Activated T-cell treated with anti-CD3 and anti-CD28 coated beads for 1 hour (primary cell): ENCODE results near the gene PMS1.
"Not testable (repeated sequence)": the region's sequence is repeated elsewhere in the genome, so short reads cannot be mapped to it uniquely, and the experiment has no call there.

ENCODE experiments used
- DNase-seq: peaks from one replicate; pipeline ENCODE4 v3.0.0-alpha.2; 2020; ENCODE audit warnings: low read depth

PMS1 gene

GRCh38 chr2:189783927-189784867, at the start of gene PMS1, which contains the start of gene ORMDL1:
TSS of gene PMS1 (plus strand) at chr2:189784450. CDS start at chr2:189791810, 7,360 bp downstream.
TSS of gene ORMDL1 (minus strand) at chr2:189784339. CDS start at chr2:189782595, 1,744 bp downstream.
- peak; percentile 88 for DNase-seq

GRCh38 chr2:189751080-189751658, 33.1 kb upstream of the PMS1 start:
- DNase-seq = peak; percentile 14

GRCh38 chr2:189756311-189756952, 27.8 kb upstream of the PMS1 start:
- DNase-seq = no peak

- not testable (repeated sequence) for DNase-seq
Observed at GRCh38 chr2:189760154-189760553, 24.1 kb upstream of the PMS1 start.

DNA sequence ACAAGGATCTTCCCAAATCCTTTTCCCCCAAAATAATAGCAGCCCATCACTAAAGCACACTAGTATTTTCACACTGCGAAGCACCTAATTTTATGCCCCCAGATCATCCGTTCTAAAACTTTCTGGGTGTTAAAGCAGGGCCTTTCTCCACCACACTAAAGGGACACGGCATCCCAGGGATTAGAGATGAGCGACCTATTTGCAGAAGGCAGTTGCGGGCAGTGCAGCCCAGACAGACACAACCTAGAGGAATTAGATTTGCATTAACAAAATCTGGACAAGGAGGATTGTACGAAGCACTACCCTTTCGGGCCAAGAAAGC, 22.1 kb upstream of the PMS1 start:
- DNase-seq = no peak

GRCh38 chr2:189762551-189763298, 21.5 kb upstream of the PMS1 start, which contains the start of gene OSGEPL1:
TSS of gene OSGEPL1 (minus strand) at chr2:189762792. CDS start at chr2:189761640, 1,152 bp downstream.
- peak; percentile 85 for DNase-seq

- no peak for DNase-seq
Observed at GRCh38 chr2:189763908-189764661, 20.2 kb upstream of the PMS1 start.

DNA sequence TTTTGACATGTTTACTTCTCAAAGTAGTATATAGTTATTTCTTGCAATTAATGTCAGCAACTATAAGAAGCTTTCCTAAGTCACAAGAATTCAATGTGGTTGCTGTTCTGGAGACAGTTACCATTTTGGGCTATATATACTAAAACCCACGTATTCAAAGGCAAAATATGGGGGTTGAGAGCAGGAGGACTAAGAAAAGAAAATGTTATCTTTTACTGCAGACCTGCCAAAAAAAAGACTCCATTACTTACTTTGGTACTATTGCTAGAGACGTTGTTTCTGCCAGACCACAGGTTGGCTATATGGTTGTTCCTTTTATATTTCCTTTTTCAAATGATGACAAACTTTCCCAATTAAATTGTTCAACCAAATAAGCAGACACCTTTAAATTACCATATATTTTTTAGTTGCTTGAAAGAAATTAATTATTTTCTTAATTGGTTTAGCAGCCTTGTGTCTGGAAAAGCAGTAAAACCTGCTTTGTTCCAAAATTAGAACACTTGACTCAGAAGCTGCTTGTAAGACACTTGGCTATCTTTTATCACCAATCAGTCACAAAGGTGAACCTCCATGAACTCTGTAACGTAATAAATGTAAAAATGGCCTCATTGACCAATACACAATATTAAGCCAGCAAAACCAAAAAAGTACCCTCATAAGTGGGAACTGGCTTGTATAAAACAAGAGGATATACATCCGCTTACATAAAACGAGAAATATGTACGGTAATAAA, 13.5 kb upstream of the PMS1 start:
- DNase-seq = no peak

GRCh38 chr2:189772212-189772611, 12.0 kb upstream of the PMS1 start:
- DNase-seq = no peak

GRCh38 chr2:189782221-189782671, 2.0 kb upstream of the PMS1 start:
- DNase-seq = no peak

GRCh38 chr2:189783451-189783926, 761 bp upstream of the PMS1 start:
- no peak for DNase-seq

DNA sequence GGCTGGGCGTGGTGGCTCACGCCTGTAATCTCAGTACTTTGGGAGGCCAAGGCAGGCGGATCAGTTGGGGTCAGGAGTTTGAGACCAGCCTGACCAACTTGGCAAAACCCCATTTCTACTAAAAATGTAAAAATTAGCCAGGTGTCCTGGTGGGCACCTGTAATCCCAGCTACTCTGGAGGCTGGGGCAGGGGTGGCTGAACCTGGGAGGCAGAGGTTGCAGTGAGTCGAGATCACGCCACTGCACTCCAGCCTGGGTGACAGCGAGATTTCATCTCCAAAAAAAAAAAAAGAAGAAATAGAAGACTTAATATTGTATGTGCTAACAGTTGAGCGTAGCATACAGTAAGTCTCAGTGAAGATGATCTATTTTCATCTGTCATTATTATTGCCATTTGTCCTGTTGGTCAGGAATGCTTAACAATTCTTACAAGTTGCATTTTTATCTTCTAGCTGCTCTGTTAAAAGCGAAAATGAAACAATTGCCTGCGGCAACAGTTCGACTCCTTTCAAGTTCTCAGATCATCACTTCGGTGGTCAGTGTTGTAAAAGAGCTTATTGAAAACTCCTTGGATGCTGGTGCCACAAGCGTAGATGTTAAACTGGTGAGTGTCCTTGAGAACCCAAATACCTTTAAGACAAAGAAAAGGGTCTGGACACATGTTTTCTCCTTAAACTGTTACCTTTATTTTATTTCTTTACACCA, 7.2 kb downstream of the PMS1 start:
- no peak for DNase-seq

- DNase-seq = no peak
Observed at GRCh38 chr2:189794310-189794709, 10.1 kb downstream of the PMS1 start.

DNA sequence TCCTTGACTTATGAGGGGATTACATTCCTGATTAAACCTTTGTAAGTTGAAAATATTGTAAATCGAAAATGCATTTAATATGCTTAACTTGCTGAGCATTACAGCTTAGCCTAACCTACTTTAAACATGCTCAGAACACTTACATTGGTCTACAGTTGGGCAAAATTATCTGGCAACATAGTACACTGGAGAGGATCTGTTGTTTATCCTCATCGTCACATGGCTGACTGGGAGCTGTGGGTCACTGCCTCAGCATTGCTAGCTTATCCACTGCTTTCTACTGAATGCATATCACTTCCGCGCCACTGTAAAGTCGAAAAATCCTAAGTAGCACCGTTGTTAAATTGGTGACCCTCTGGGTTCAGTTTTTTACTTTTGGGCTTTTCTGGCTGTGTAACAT, 13.7 kb downstream of the PMS1 start:
- no peak for DNase-seq

GRCh38 chr2:189798312-189799029, 14.2 kb downstream of the PMS1 start:
- DNase-seq = no peak

GRCh38 chr2:189799030-189799331, 14.7 kb downstream of the PMS1 start:
- DNase-seq = no peak

DNA sequence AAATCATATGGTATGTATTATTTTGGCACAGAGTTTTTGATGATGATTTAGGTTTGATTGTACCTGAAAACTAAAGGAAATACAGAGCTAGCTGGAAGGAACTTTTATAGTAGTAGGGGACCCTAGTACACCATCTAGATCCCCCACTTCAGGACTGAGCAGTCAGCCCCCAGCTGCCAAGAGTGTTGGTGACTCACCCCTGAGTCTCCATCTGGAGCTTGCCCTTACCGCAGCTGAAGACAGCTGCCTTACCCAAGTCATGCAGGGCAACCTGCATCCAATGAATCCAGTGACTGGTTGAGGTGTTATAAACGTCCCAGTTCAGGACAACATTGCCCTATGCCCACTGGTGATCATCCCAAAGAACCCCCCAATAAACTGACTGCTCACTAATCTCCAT, 15.3 kb downstream of the PMS1 start:
- DNase-seq = no peak

GRCh38 chr2:189802396-189802912, 18.2 kb downstream of the PMS1 start:
- DNase-seq = no peak

- no peak for DNase-seq
Observed at GRCh38 chr2:189803431-189803830, 19.2 kb downstream of the PMS1 start.
